ENCODE results near the gene ORC6. TPM values are rescaled to one million over a fixed set of nuclear protein-coding genes. Genes with fewer than 3 reads are reported as not detected.

Gene ORC6
- polyA plus RNA-seq, 1 donor (not counting 4 experiments of a cell fraction or from before 2014, with no cell fraction given) = 21.9 TPM

DNA sequence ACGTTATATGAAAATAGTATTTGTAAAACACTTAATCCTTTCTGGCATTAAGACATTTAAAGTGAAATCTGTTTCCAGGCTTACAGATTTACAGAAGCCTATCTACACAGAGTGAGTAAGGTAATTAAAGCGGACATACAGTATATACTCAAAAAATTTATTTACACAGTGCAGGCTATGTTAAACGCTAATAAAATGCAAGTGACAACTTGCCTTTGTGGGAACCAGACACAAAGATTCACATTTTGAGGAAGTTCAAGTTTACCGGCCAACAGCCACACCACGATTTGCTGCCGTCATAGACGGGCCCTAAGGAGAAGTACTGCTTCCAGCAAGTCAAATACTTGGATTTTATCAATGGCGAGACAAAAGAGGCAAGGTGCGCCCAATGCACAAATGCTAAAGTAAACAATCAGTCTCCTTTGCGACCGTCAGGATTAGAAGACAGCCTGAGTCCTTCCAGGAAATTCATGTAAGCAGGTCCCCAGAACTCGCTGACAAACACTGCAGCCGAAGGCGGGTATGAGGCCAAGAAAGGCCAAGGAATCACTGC lies 1.3 kb upstream of the ORC6 start:
- Histone ChIP-seq H3K36me3 (ENCODE audit: control insufficient read depth in 2 of 2, extremely low read depth in 1 of 2, insufficient read depth in 2 of 2, low read length in 2 of 2) (peaks cover 0 to 1% of the 10 kb centered on the region in 2 experiments), H3K9ac (ENCODE audit: control insufficient read depth, extremely low read depth, insufficient read depth, low read length) (peak overlapping the region; percentile 97), H4K20me1 (ENCODE audit: control insufficient read depth, extremely low read depth, insufficient read depth, low read length) (peaks cover 25% of the 10 kb centered on the region), H2AFZ (ENCODE audit: control insufficient read depth, low read length) (peak overlapping the region; percentile 80), H3K9me3 (ENCODE audit: control insufficient read depth, low read depth, low read length) (no peaks in the 10 kb centered on the region), H3K9me1 (ENCODE audit: control insufficient read depth, extremely low read depth, insufficient read depth, low read length) (no peaks in the 10 kb centered on the region), H3K27me3 (ENCODE audit: control insufficient read depth, extremely low read depth, insufficient read depth, low read length) (no peaks in the 10 kb centered on the region), H3K27ac (ENCODE audit: control insufficient read depth, insufficient read depth, low read length) (peak overlapping the region; percentile 97), H3K4me1 (ENCODE audit: control insufficient read depth, extremely low read depth, insufficient read depth, low read length) (peaks cover 27% of the 10 kb centered on the region), H3K4me2 (ENCODE audit: control insufficient read depth, extremely low read depth, insufficient read depth, low read depth, low read length) (peak overlapping the region; percentile 92), H3K79me2 (ENCODE audit: control insufficient read depth, insufficient read depth, low read length) (peaks cover 83% of the 10 kb centered on the region), H3K4me3 (ENCODE audit: control insufficient read depth in 2 of 3, extremely low read depth in 1 of 3, insufficient read depth in 2 of 3, low read depth in 1 of 3, low read length in 3 of 3) (peak overlapping the region; percentile 84 to 91 (median 88))
- FAIRE-seq (no peak), DNase-seq (ENCODE audit: low read depth, low spot score) (no peak)
- no peak for TF ChIP-seq EZH2 (IDR thresholded peaks at IDR 0.05; ENCODE audit: low read length)
- TF ChIP-seq, protein P1, sequence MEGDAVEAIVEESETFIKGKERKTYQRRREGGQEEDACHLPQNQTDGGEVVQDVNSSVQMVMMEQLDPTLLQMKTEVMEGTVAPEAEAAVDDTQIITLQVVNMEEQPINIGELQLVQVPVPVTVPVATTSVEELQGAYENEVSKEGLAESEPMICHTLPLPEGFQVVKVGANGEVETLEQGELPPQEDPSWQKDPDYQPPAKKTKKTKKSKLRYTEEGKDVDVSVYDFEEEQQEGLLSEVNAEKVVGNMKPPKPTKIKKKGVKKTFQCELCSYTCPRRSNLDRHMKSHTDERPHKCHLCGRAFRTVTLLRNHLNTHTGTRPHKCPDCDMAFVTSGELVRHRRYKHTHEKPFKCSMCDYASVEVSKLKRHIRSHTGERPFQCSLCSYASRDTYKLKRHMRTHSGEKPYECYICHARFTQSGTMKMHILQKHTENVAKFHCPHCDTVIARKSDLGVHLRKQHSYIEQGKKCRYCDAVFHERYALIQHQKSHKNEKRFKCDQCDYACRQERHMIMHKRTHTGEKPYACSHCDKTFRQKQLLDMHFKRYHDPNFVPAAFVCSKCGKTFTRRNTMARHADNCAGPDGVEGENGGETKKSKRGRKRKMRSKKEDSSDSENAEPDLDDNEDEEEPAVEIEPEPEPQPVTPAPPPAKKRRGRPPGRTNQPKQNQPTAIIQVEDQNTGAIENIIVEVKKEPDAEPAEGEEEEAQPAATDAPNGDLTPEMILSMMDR (optimal IDR thresholded peaks at IDR 0.05 in 1 of 3, IDR thresholded peaks at IDR 0.05 in 1 of 3, conservative IDR thresholded peaks at IDR 0.05 in 1 of 3; ENCODE audit: extremely low read depth in 1 of 3, insufficient read depth in 2 of 3, low read length in 3 of 3) = no peak
- dilution Hi-C loops (cut with MboI; ENCODE audit: extremely low pct_ligation_motif_present, low sequenced_read_pairs) = no loop called here

DNA sequence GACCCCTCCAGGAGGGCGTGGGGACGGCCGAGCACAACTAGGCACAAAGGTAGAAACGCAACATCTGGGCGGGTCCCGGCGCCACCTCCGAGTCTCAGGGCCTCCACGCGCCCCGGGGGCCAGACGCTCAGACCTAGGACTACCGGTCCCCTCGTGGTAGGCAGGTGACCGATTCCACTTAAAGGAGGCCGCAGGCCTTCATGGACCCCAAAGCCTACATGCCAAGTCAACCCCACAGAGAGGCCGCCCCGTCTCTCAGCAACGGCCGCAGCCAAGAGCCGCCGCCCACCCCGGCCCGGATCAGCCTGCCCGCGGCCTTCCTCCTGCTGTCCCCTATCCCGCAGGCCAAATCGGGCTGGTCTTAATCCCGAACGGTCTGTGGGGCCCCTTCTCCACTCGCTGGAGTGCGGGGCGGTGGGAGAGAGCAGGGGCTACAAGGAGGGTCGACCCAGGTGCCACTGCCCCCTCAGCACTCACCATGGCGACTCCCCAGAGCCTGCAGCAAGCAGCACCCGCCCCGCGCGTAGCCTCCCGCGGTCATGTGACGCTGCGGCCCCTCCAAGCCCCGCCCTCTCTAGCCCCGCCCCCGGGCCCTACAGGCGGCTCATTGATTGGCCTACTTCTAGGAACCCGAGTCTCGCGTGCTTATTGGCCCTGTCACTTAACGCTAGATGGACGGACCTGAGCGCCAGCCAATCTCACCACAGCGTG lies 650 bp upstream of the ORC6 start, which contains the start of gene VPS35:
TSS of gene VPS35 (minus strand) at position 525 of the 711 bp plus-strand sequence. CDS start at position 480, 45 bp downstream.
- Histone ChIP-seq H3K27ac (ENCODE audit: control insufficient read depth, insufficient read depth, low read length) (peak within 1 kb of the TSS; percentile 97), H3K4me1 (ENCODE audit: control insufficient read depth, extremely low read depth, insufficient read depth, low read length) (peaks cover 27% of the 10 kb centered on the region), H2AFZ (ENCODE audit: control insufficient read depth, low read length) (peak within 1 kb of the TSS; percentile 100), H3K27me3 (ENCODE audit: control insufficient read depth, extremely low read depth, insufficient read depth, low read length) (no peaks in the 10 kb centered on the region), H3K9me3 (ENCODE audit: control insufficient read depth, low read depth, low read length) (no peaks in the 10 kb centered on the region), H3K79me2 (ENCODE audit: control insufficient read depth, insufficient read depth, low read length) (peaks cover 76% of the 10 kb centered on the region), H3K4me2 (ENCODE audit: control insufficient read depth, extremely low read depth, insufficient read depth, low read depth, low read length) (peak within 1 kb of the TSS; percentile 97), H3K4me3 (ENCODE audit: control insufficient read depth in 2 of 3, extremely low read depth in 1 of 3, insufficient read depth in 2 of 3, low read depth in 1 of 3, low read length in 3 of 3) (peak within 1 kb of the TSS; percentile 84 to 91 (median 88)), H3K9ac (ENCODE audit: control insufficient read depth, extremely low read depth, insufficient read depth, low read length) (peak within 1 kb of the TSS; percentile 97), H4K20me1 (ENCODE audit: control insufficient read depth, extremely low read depth, insufficient read depth, low read length) (peaks cover 25% of the 10 kb centered on the region), H3K36me3 (ENCODE audit: control insufficient read depth in 2 of 2, extremely low read depth in 1 of 2, insufficient read depth in 2 of 2, low read length in 2 of 2) (no peaks in the 10 kb centered on the region), H3K9me1 (ENCODE audit: control insufficient read depth, extremely low read depth, insufficient read depth, low read length) (no peaks in the 10 kb centered on the region)
- TF ChIP-seq, protein P1 (optimal IDR thresholded peaks at IDR 0.05 in 1 of 3, IDR thresholded peaks at IDR 0.05 in 1 of 3, conservative IDR thresholded peaks at IDR 0.05 in 1 of 3; ENCODE audit: extremely low read depth in 1 of 3, insufficient read depth in 2 of 3, low read length in 3 of 3) = peak; percentile 18 to 37 (median 33)
- TF ChIP-seq EZH2 (IDR thresholded peaks at IDR 0.05; ENCODE audit: low read length) = no peak
- DNase-seq (ENCODE audit: low read depth, low spot score) = peak; percentile 82
- FAIRE-seq = peak; percentile 26
- dilution Hi-C loops (cut with MboI; ENCODE audit: extremely low pct_ligation_motif_present, low sequenced_read_pairs) = no loop called here
